H1 (cell line): ENCODE data around the gene FAR2. TPM values are rescaled to one million over a fixed set of nuclear protein-coding genes. Genes with fewer than 3 reads are reported as not detected.

Experiments used
- CTCF ChIA-PET: fragments of 300-600 bp; sonication (Branson Sonifier 250); formaldehyde crosslinking; loops from one replicate; lab custom pipeline; 2021; ENCODE audit not compliant: partially characterized antibody; lab: Charles Lee
- POLR2A ChIA-PET: fragments of 300-600 bp; sonication (Branson Sonifier 250); formaldehyde crosslinking; loops from one replicate; lab custom pipeline; 2021; ENCODE audit warnings: inconsistent platforms; ENCODE audit not compliant: partially characterized antibody; lab: Charles Lee
- DNase-seq, 2 experiments: peaks; one replicate each; pipeline versions ENCODE4 v3.0.0 to v3.0.0-alpha.2; 2010 to 2022; ENCODE audit warnings: low spot score in 2 of 2, low read depth in 1 of 2, mixed read lengths in 1 of 2
- FAIRE-seq: peaks from 2 replicates; lab custom pipeline; 2011; peaks lifted over from hg19 to GRCh38; lab: Jason Lieb, UNC
- H2AFZ ChIP-seq: 2 replicates; pipeline ENCODE4 v1.8.1; 2012; ENCODE audit warnings: low read length, inconsistent platforms
- H2AK5ac ChIP-seq: 2 replicates; pipeline ENCODE4 v1.6.1; 2013; ENCODE audit warnings: low read depth, low read length
- H2BK120ac ChIP-seq: replicated peaks from 2 replicates; pipeline ENCODE3; 2013; ENCODE audit warnings: low read depth, low read length, inconsistent platforms
- H2BK12ac ChIP-seq: 2 replicates; pipeline ENCODE4 v1.6.1; 2013; ENCODE audit warnings: low read depth, low read length
- H2BK15ac ChIP-seq: 2 replicates; pipeline ENCODE4 v1.6.1; 2013; ENCODE audit warnings: low read length
- H2BK20ac ChIP-seq: 2 replicates; pipeline ENCODE4 v1.6.1; 2013; ENCODE audit warnings: low read length
- H2BK5ac ChIP-seq: 2 replicates; pipeline ENCODE4 v1.6.1; 2013; ENCODE audit warnings: low read depth, low read length
- H3K14ac ChIP-seq: 2 replicates; pipeline ENCODE4 v1.6.1; 2013; ENCODE audit warnings: inconsistent platforms; ENCODE audit not compliant: insufficient read length
- H3K18ac ChIP-seq: 2 replicates; pipeline ENCODE4 v1.6.1; 2013; ENCODE audit warnings: low read length; ENCODE audit errors: extremely low read depth
- H3K23ac ChIP-seq: 2 replicates; pipeline ENCODE4 v1.6.1; 2013; ENCODE audit warnings: inconsistent platforms; ENCODE audit not compliant: insufficient read length
- H3K23me2 ChIP-seq: 2 replicates; pipeline ENCODE4 v1.6.1; 2013; ENCODE audit warnings: low read depth, low read length
- H3K27ac ChIP-seq: 2 replicates; pipeline ENCODE4 v1.6.1; 2011; ENCODE audit warnings: low read depth, low read length, inconsistent platforms
- H3K27me3 ChIP-seq, 4 experiments: replicated peaks in 1 of 4; 1 replicate in 1 of 4; 2 replicates in 3 of 4; pipeline versions ENCODE4 v1.6.1 to v1.8.1; 2011 to 2013; ENCODE audit warnings: low read length in 3 of 4, mild to moderate bottlenecking in 3 of 4, inconsistent platforms in 2 of 4, mixed read lengths in 2 of 4, moderate library complexity in 1 of 4; ENCODE audit not compliant: control insufficient read depth in 3 of 4, insufficient read depth in 3 of 4; ENCODE audit errors: extremely low read depth in 1 of 4
- H3K36me3 ChIP-seq, 4 experiments: 2 replicates each; pipeline versions ENCODE4 v1.6.1 to v1.8.1; 2011 to 2013; ENCODE audit warnings: mild to moderate bottlenecking in 4 of 4, low read length in 3 of 4, moderate library complexity in 2 of 4, control low read depth in 1 of 4, inconsistent platforms in 1 of 4; ENCODE audit not compliant: insufficient read depth in 4 of 4, control insufficient read depth in 2 of 4
- H3K4ac ChIP-seq: replicated peaks from 2 replicates; pipeline ENCODE3; 2013; ENCODE audit warnings: low read length, low read depth, mixed read lengths, inconsistent platforms; ENCODE audit not compliant: insufficient read length
- H3K4me1 ChIP-seq, 4 experiments: replicated peaks in 1 of 4; 1 replicate in 1 of 4; 2 replicates in 3 of 4; pipeline versions ENCODE4 v1.6.1 to v1.8.1; 2011 to 2013; ENCODE audit warnings: low read length in 3 of 4, inconsistent platforms in 2 of 4, mixed read lengths in 1 of 4; ENCODE audit not compliant: insufficient read depth in 4 of 4, control insufficient read depth in 3 of 4
- H3K4me2 ChIP-seq, 2 experiments: 2 replicates each; pipeline versions ENCODE4 v1.6.1 to v1.8.1; 2011 to 2013; ENCODE audit warnings: low read depth in 2 of 2, low read length in 2 of 2, control low read depth in 1 of 2, inconsistent platforms in 1 of 2, mild to moderate bottlenecking in 1 of 2; ENCODE audit not compliant: insufficient read depth in 1 of 2
- H3K4me3 ChIP-seq, 4 experiments: fragments of 200-600, 300-600 bp in 1 of 4; sonication (generic), shearing (Covaris generic), sonication (Bioruptor Twin) in 1 of 4; 2 replicates each; pipeline versions ENCODE4 v1.5.1 to v1.8.1; 2011 to 2016; ENCODE audit warnings: low read length in 4 of 4, low read depth in 3 of 4, control low read depth in 2 of 4, inconsistent platforms in 2 of 4, mild to moderate bottlenecking in 2 of 4, mixed read lengths in 1 of 4, moderate library complexity in 1 of 4; ENCODE audit not compliant: insufficient read depth in 2 of 4; ENCODE audit errors: extremely low read depth in 1 of 4
- H3K56ac ChIP-seq: replicated peaks from 2 replicates; pipeline ENCODE3; 2013; ENCODE audit warnings: low read depth, mild to moderate bottlenecking, mixed read lengths, low read length, inconsistent platforms; ENCODE audit not compliant: insufficient read length
- H3K79me1 ChIP-seq: 2 replicates; pipeline ENCODE4 v1.6.1; 2013; ENCODE audit warnings: low read depth, low read length, control low read depth
- H3K79me2 ChIP-seq, 2 experiments: 2 replicates each; pipeline versions ENCODE4 v1.6.1 to v1.8.1; 2012 to 2013; ENCODE audit warnings: low read length in 2 of 2, mild to moderate bottlenecking in 2 of 2, inconsistent platforms in 1 of 2; ENCODE audit not compliant: insufficient read depth in 2 of 2, control insufficient read depth in 1 of 2
- H3K9ac ChIP-seq, 4 experiments: replicated peaks in 1 of 4; 1 replicate in 1 of 4; 2 replicates in 3 of 4; pipeline versions ENCODE4 v1.6.1 to v1.8.1; 2011 to 2013; ENCODE audit warnings: low read depth in 3 of 4, low read length in 3 of 4, control low read depth in 2 of 4, mild to moderate bottlenecking in 2 of 4, moderate library complexity in 2 of 4, inconsistent platforms in 1 of 4; ENCODE audit errors: extremely low read depth in 1 of 4
- H3K9me3 ChIP-seq, 2 experiments: 2 replicates each; pipeline versions ENCODE4 v1.6.1 to v1.8.1; 2012 to 2013; ENCODE audit warnings: mild to moderate bottlenecking in 2 of 2, moderate library complexity in 2 of 2, control low read depth in 1 of 2, inconsistent platforms in 1 of 2, low read depth in 1 of 2, low read length in 1 of 2, mixed read lengths in 1 of 2; ENCODE audit not compliant: insufficient read depth in 2 of 2
- H4K20me1 ChIP-seq, 2 experiments: replicated peaks in 1 of 2; 2 replicates each; pipeline versions ENCODE3 to v1.8.1; 2011 to 2013; ENCODE audit warnings: inconsistent platforms in 2 of 2, low read length in 2 of 2, mild to moderate bottlenecking in 1 of 2; ENCODE audit not compliant: insufficient read depth in 2 of 2, control insufficient read depth in 1 of 2
- H4K5ac ChIP-seq: 2 replicates; pipeline ENCODE4 v1.6.1; 2013; ENCODE audit warnings: low read length, low read depth, mixed read lengths, inconsistent platforms; ENCODE audit not compliant: insufficient read length
- H4K8ac ChIP-seq: 2 replicates; pipeline ENCODE4 v1.8.0; 2013; ENCODE audit warnings: mild to moderate bottlenecking, moderate library complexity, low read length, inconsistent platforms; ENCODE audit not compliant: insufficient read depth; ENCODE audit errors: extremely low read depth
- H4K91ac ChIP-seq: replicated peaks from 2 replicates; pipeline ENCODE3; 2013; ENCODE audit warnings: low read length, mixed read lengths, inconsistent platforms; ENCODE audit not compliant: insufficient read length
- ASH2L ChIP-seq: fragments of 200-600, 300-600 bp; sonication (generic); IDR thresholded peaks from one replicate; pipeline ENCODE4 v1.7.1; 2017; ENCODE audit warnings: low read length
- CEBPB ChIP-seq: IDR thresholded peaks from 2 replicates; pipeline ENCODE4 v1.6.1; 2012; ENCODE audit warnings: low read depth, low read length
- CHD2 ChIP-seq: IDR thresholded peaks from 2 replicates; pipeline ENCODE4 v1.6.1; 2012; ENCODE audit warnings: low read length, improper control_type of control experiment
- CREB1 ChIP-seq: IDR thresholded peaks from 2 replicates; pipeline ENCODE4 v1.6.1; 2012; ENCODE audit warnings: inconsistent platforms
- MAFK ChIP-seq: IDR thresholded peaks from 2 replicates; pipeline ENCODE4 v1.6.1; 2012; ENCODE audit warnings: low read depth, mild to moderate bottlenecking, improper control_type of control experiment, low read length
- PHF8 ChIP-seq: fragments of 200-600 bp; sonication (generic); conservative IDR thresholded peaks from 2 replicates; pipeline ENCODE4 v1.7.1; 2012; ENCODE audit warnings: low read depth, mild to moderate bottlenecking, inconsistent platforms, low read length, moderate library complexity
- POLR2A ChIP-seq, 2 experiments: IDR thresholded peaks; 1 replicate in 1 of 2; 2 replicates in 1 of 2; pipeline ENCODE4 v1.6.1; 2011; ENCODE audit warnings: low read depth in 2 of 2, low read length in 2 of 2, mild to moderate bottlenecking in 2 of 2; ENCODE audit errors: control extremely low read depth in 1 of 2
- RFX5 ChIP-seq: IDR thresholded peaks from 2 replicates; pipeline ENCODE4 v1.6.1; 2011; ENCODE audit warnings: low read depth, low read length, improper control_type of control experiment, borderline replicate concordance
- SIN3A ChIP-seq, 2 experiments: IDR thresholded peaks in 1 of 2; conservative IDR thresholded peaks in 1 of 2; 2 replicates each; pipeline ENCODE4 v1.6.1; 2011 to 2012; ENCODE audit warnings: low read length in 2 of 2, improper control_type of control experiment in 1 of 2, low read depth in 1 of 2, mild to moderate bottlenecking in 1 of 2
- SP1 ChIP-seq: IDR thresholded peaks from 2 replicates; pipeline ENCODE4 v1.6.1; 2011; ENCODE audit warnings: low read depth, low read length
- SRF ChIP-seq: IDR thresholded peaks from 2 replicates; pipeline ENCODE4 v1.6.1; 2011; ENCODE audit warnings: mild to moderate bottlenecking, low read depth, low read length, moderate library complexity
- TAF7 ChIP-seq: optimal IDR thresholded peaks from 2 replicates; pipeline ENCODE3; 2011; ENCODE audit warnings: low read depth, mild to moderate bottlenecking, inconsistent platforms, low read length, moderate library complexity, borderline replicate concordance
- TBP ChIP-seq: IDR thresholded peaks from 2 replicates; pipeline ENCODE4 v1.6.1; 2011; ENCODE audit warnings: low read depth, low read length, improper control_type of control experiment
- YY1 ChIP-seq: IDR thresholded peaks from 2 replicates; pipeline ENCODE4 v1.6.1; 2011; ENCODE audit warnings: low read depth, mild to moderate bottlenecking, low read length
- whole genome bisulfite sequencing, 2 experiments: shearing (Covaris generic) in 1 of 2; methylation state at CpG; one replicate each; pipeline versions ENCODE4 v1.1.6 to v1.1.7; 2013 to 2015; ENCODE audit warnings: low lambda C conversion rate in 2 of 2, mixed read lengths in 2 of 2, inconsistent platforms in 1 of 2, low coverage in 1 of 2, missing lambda C conversion rate in 1 of 2; ENCODE audit not compliant: insufficient replicate concordance in 2 of 2, insufficient coverage in 1 of 2, insufficient read length in 1 of 2; ENCODE audit errors: extremely low coverage in 1 of 2, missing lambda C conversion rate in 1 of 2; 5-methylcytosine and 5-hydroxymethylcytosine counted together
- polyA plus RNA-seq, 7 experiments: library from polyadenylated mRNA; depleted of rRNA in 3 of 7; stranded (reverse) in 5 of 7; unstranded in 2 of 7; fragments of >200 nt in 5 of 7; fragments of 200-250 nt in 2 of 7; gene quantifications; 1 replicate in 5 of 7; 2 replicates in 1 of 7; 4 replicates in 1 of 7; pipeline versions ENCODE4 v1.2.1 to v1.2.3, GENCODE V29; 2011 to 2013; ENCODE audit warnings: missing spikeins in 2 of 7, mixed read lengths in 2 of 7
- total RNA-seq: library from RNA; stranded (reverse); fragmentation: NEBNext Ultra II Directional; extraction: Animal tissue kit (Norgen Biotek cat#: 25700); gene quantifications from 2 replicates; pipeline ENCODE4 v1.2.1, GENCODE V29; 2021

The FAR2 gene
- total and polyA plus RNA-seq, 2 of the 8 experiments (the other 6 are each of a cell fraction or from before 2014, with no cell fraction given): 24.0 to 24.1 TPM

DNA sequence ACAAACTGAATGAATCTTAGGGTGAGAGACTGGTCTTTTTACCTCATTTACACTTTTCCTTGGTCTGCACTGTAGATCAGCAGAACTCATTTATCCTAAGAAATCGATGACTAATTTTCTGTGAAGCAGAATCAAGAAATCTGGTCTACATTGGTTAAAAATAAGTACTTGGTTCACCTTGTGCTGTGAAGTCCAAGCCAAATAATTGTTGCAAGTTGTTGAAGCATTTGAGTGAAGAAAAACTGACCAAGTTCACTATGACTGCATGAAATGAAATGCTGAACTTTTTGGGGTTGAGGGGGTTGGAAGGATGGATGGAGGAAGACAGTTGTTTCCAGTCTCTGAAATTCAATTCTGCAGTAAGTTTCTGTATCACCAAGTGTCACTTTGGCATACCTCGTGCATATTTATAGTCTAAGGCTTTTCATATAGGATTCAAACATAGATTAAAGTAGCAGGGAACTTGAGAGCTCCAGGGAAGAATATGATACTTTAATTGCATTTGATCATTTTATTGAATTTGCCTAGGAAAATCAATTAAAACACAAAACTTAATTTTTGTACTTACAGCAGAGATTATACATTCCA lies 75.0 kb downstream of the FAR2 start:
- no peak overlapping the region for H4K5ac ChIP-seq
- H3K9ac ChIP-seq: no peak overlapping the region
- peaks cover 2 to 9% (median 6%) of the 10 kb centered on the region in 4 experiments; a peak in 6 of 7 replicates for H3K4me1 ChIP-seq
- H2AFZ ChIP-seq: no peak overlapping the region
- ChIA-PET POLR2A (no interaction called here), CTCF (no interaction called here)
- 94% methylated on average over 2 of the region's 2 CpGs; no CpG with 5 or more reads in 1 of the 2 experiments for WGBS, 2 experiments
- no peaks in the 10 kb centered on the region for H3K36me3 ChIP-seq
- no peak overlapping the region for H2BK120ac ChIP-seq
- H4K8ac ChIP-seq: no peak overlapping the region
- H3K14ac ChIP-seq: no peak overlapping the region
- H2BK20ac ChIP-seq: no peak overlapping the region
- no peaks in the 10 kb centered on the region for H4K20me1 ChIP-seq
- no peak overlapping the region for H3K18ac ChIP-seq
- H3K23ac ChIP-seq: no peak overlapping the region
- H2BK15ac ChIP-seq: no peak overlapping the region
- no peak overlapping the region for H2AK5ac ChIP-seq
- no peaks in the 10 kb centered on the region for H3K9me3 ChIP-seq
- no peaks in the 10 kb centered on the region for H3K27me3 ChIP-seq
- TF ChIP-seq PHF8 (no peak), ASH2L (no peak), SRF (no peak), TBP (no peak), TAF7 (no peak), POLR2A (IDR thresholded peaks at IDR 0.05; ENCODE audit: control extremely low read depth in 1 of 2, low read depth in 2 of 2, low read length in 2 of 2) (no peak), SP1 (no peak), YY1 (no peak), MAFK (no peak), CHD2 (no peak), RFX5 (no peak), SIN3A (conservative IDR thresholded peaks at IDR 0.05 in 1 of 2, IDR thresholded peaks at IDR 0.05 in 1 of 2; ENCODE audit: low read depth in 1 of 2, low read length in 2 of 2) (no peak), CREB1 (no peak), CEBPB (no peak)
- H3K4me3 ChIP-seq: no peak overlapping the region
- H3K4ac ChIP-seq: no peak overlapping the region
- no peak overlapping the region for H2BK12ac ChIP-seq
- no peaks in the 10 kb centered on the region for H3K79me2 ChIP-seq
- FAIRE-seq: no peak
- H3K79me1 ChIP-seq: no peaks in the 10 kb centered on the region
- H3K27ac ChIP-seq: no peak overlapping the region
- DNase-seq: no peak
- H3K23me2 ChIP-seq: no peaks in the 10 kb centered on the region
- H4K91ac ChIP-seq: no peak overlapping the region
- H3K4me2 ChIP-seq: no peak overlapping the region
- no peak overlapping the region for H3K56ac ChIP-seq
- no peak overlapping the region for H2BK5ac ChIP-seq
